ENCODE measurements around the gene CHPF.

Gene CHPF

DNA sequence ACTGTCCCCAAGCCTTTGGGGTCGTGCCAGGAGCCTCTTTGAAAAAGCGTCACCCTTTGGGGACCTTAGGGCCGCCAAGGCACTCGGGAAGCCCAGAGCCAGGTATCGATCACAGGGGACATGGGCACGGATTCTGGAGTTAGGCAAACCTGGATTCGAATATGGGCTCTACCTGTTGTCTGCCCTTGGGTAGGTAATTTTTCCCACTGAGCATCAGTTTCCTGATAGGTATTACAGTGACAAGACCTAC, 9.5 kb upstream of the CHPF start:
- TF ChIP-seq CTCF (IDR thresholded peaks at IDR 0.05) = no peak

GRCh38 chr2:219552382-219553167, 9.0 kb upstream of the CHPF start:
- no peak for TF ChIP-seq CTCF (IDR thresholded peaks at IDR 0.05)

DNA sequence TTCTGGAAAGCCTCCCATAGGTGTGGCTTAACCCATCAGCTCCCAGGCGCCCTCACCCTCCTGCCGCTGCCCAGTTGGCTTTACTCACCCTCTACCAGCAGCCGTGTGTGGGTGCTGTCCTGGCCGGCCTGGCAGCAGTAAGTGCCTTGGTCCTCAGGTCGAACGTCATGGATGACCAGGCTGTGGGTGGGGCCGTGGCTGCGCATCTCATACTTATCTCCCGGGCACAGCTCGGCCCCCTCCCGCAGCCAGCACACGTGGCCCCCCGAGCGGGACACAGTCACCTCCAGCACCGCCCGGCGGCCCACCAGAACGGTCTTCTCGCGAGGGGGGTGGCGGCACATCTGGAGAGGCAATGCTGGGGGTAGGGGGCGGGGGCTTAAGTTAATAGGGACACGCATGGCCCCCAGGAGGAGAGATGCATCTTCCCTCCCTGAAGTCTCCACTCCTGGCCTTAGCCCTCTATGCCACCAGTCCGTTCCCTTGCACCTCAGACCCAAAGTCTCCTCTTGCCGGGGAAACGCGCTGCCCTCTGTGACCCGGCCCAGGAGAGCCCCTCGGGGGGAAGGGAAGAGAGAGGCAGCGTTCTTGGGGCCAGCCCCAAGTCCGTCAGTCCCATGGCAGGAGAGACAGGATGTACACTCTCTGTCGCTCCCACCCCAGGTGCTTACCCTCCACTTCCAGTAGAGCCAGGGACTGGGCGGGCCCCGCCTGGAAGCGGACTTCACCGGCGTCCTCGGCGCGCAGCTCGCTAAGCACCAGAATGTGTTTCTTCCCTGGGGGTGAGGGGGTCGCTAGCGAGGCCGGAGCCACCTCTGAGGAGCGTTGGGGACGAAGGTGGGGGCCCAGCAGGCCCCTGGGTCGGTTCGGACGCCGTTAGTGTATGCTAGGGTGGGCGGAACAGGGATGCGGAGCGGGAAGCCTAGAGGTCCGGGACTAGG, 8.1 kb upstream of the CHPF start:
- TF ChIP-seq CTCF (IDR thresholded peaks at IDR 0.05) = no peak

- TF ChIP-seq CTCF (IDR thresholded peaks at IDR 0.05) = no peak
Measured at GRCh38 chr2:219549619-219550018, 6.0 kb upstream of the CHPF start.

- TF ChIP-seq CTCF (IDR thresholded peaks at IDR 0.05) = no peak
Measured at GRCh38 chr2:219548990-219549389, 5.4 kb upstream of the CHPF start.

GRCh38 chr2:219547621-219548020, 4.0 kb upstream of the CHPF start:
- no peak for TF ChIP-seq CTCF (IDR thresholded peaks at IDR 0.05)

DNA sequence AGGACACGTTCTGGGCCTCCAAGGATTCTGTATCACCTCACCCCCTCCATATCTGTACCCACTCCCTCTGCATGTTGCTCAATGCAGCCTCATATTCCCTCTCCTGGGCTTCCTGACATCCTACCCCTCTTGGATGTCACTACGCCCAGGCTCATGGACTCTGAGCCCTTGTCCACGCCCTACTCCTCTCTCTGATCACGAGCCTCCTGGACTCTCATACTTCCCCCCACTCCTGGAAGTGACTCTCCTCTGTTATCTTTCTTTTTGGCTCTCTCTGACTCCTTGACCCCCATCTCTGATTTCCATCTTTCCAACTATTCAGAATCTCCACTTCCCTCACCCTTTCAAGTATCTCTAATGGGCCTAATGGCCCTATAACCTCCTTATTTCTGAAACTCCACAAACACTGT, 2.3 kb upstream of the CHPF start:
- no peak for TF ChIP-seq CTCF (IDR thresholded peaks at IDR 0.05)

Measured in LNCAP (cell line).